Adrenal gland (tissue), 12 donors: ENCODE measurements around the gene PRAF2. TPM values are rescaled to one million over a fixed set of nuclear protein-coding genes. Genes with fewer than 3 reads are reported as not detected.

Experiments used
- DNase-seq, 7 donors: peaks; one replicate each; pipeline ENCODE4 v3.0.0-alpha.2; 2019 to 2020
- H3K27ac ChIP-seq, 5 donors: fragments of 200-600 bp; sonication (generic) in 4 of 5; 1 replicate in 3 of 5; 2 replicates in 2 of 5; pipeline versions ENCODE4 v1.5.1 to v1.8.0; 2016 to 2020; ENCODE audit warnings: mild to moderate bottlenecking in 1 of 5
- H3K27me3 ChIP-seq: fragments of 200-600 bp; 2 replicates; pipeline ENCODE4 v1.8.0; 2021
- H3K36me3 ChIP-seq, 2 donors: fragments of 200-600 bp; replicated peaks in 1 of 2; 1 replicate in 1 of 2; 2 replicates in 1 of 2; pipeline versions ENCODE4 v1.5.1 to v1.8.0; 2018 to 2022
- H3K4me1 ChIP-seq, 2 donors: fragments of 200-600 bp; replicated peaks in 1 of 2; 1 replicate in 1 of 2; 2 replicates in 1 of 2; pipeline versions ENCODE4 v1.5.1 to v1.8.0; 2018 to 2021
- H3K4me3 ChIP-seq, 4 donors: fragments of 200-600 bp; sonication (generic) in 3 of 4; one replicate each; pipeline ENCODE4 v1.5.1; 2016 to 2018
- H3K9me3 ChIP-seq, 3 donors: fragments of 200-600 bp; sonication (generic) in 1 of 3; replicated peaks in 1 of 3; 1 replicate in 2 of 3; 2 replicates in 1 of 3; pipeline versions ENCODE4 v1.5.1 to v1.8.0; 2016 to 2021
- POLR2A ChIP-seq, 2 donors: fragments of 450-650 bp; IDR thresholded peaks; one replicate each; pipeline ENCODE4 v1.6.1; 2017; ENCODE audit warnings: antibody characterized with exemption in 2 of 2, mild to moderate bottlenecking in 2 of 2, moderate library complexity in 1 of 2
- WGBS, 4 donors: extraction: QIAGEN DNeasy Blood & Tissue Kit in 2 of 4; methylation state at CpG; one replicate each; pipeline versions ENCODE4 v1.1.5 to v1.1.7; 2013 to 2017; 5-methylcytosine and 5-hydroxymethylcytosine counted together
- intact Hi-C, 2 donors: fragments of 100-400 bp; cut with DNase I; formaldehyde crosslinking; loops; one replicate each; pipeline versions ENCODE4 v1.14.1 to v1.15.0; 2022 to 2023
- polyA plus RNA-seq, 3 donors: library from polyadenylated mRNA; stranded (reverse); fragments of 200-250 nt in 2 of 3; fragments of 350-450 nt in 1 of 3; fragmentation: Illumina TruSeq in 1 of 3; extraction: RNeasy Lipid Tissue Mini Kit (QIAGEN cat#74804) in 1 of 3; gene quantifications; one replicate each; pipeline ENCODE4 v1.2.3, GENCODE V29; 2013 to 2014
- total RNA-seq, 9 donors: library from RNA; depleted of rRNA in 4 of 9; stranded (reverse); fragments of >200 nt in 4 of 9; fragments of 120-200 nt in 1 of 9; fragmentation: NEBNext Ultra II Directional in 1 of 9; extraction: Animal tissue kit (Norgen Biotek cat#: 25700) in 1 of 9; gene quantifications; one replicate each; pipeline versions ENCODE4 v1.1.0 to v1.2.4, GENCODE V29; 2013 to 2023
- TF ChIP-seq, protein P1 (sequence below), 6 experiments: fragments of 450-650 bp in 4 of 6; fragments of 200-600 bp in 2 of 6; sonication (generic) in 1 of 6; IDR thresholded peaks; 1 replicate in 5 of 6; 2 replicates in 1 of 6; pipeline versions ENCODE4 v1.5.1 to v1.8.0; 2016 to 2021; ENCODE audit warnings: antibody characterized with exemption in 6 of 6, mild to moderate bottlenecking in 2 of 6, moderate library complexity in 1 of 6
- donor health status: healthy with polysubstance abuse.
- donor health status: Bipolar disorder and iron deficiency.
- donor health status: DM: yes; HTN: yes; CAD: no.
- donor health status: DM: no; HTN: no; CAD: no.
- donor health status: DM: no; HTN: no; CAD: no.
- donor health status: DM: yes; HTN: yes; CAD: no.

PRAF2 gene
- total and polyA plus RNA-seq, 12 donors = 9.7 to 100 (median 37.3) TPM

DNA sequence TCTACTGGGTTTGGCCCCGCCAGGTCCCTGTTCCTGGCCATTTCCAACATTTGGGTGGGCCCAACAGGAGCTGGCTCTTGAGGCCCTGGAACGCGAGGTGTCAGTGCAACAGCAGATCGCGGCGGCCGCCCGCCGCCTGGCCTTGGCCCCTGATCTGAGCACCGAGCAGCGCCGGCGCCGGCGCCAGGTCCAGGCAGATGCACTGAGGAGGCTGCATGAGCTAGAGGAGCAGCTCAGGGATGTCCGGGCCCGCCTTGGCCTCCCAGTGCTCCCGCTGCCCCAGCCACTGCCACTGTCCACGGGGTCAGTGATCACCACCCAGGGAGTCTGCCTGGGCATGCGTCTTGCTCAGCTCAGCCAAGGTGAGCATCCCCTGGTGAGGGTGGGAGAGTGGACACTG, 9.5 kb downstream of the PRAF2 start:
- H3K4me1 ChIP-seq = no peaks in the 10 kb centered on the region
- no peak for TF ChIP-seq POLR2A (IDR thresholded peaks at IDR 0.05)
- TF ChIP-seq, protein P1, sequence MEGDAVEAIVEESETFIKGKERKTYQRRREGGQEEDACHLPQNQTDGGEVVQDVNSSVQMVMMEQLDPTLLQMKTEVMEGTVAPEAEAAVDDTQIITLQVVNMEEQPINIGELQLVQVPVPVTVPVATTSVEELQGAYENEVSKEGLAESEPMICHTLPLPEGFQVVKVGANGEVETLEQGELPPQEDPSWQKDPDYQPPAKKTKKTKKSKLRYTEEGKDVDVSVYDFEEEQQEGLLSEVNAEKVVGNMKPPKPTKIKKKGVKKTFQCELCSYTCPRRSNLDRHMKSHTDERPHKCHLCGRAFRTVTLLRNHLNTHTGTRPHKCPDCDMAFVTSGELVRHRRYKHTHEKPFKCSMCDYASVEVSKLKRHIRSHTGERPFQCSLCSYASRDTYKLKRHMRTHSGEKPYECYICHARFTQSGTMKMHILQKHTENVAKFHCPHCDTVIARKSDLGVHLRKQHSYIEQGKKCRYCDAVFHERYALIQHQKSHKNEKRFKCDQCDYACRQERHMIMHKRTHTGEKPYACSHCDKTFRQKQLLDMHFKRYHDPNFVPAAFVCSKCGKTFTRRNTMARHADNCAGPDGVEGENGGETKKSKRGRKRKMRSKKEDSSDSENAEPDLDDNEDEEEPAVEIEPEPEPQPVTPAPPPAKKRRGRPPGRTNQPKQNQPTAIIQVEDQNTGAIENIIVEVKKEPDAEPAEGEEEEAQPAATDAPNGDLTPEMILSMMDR (IDR thresholded peaks at IDR 0.05) = no peak
- H3K27me3 ChIP-seq = no peaks in the 10 kb centered on the region
- H3K9me3 ChIP-seq = no peaks in the 10 kb centered on the region
- WGBS, 4 donors = 79 to 90% (median 84%) methylated on average over 3 to 20 of the region's 20 CpGs; no CpG with 5 or more reads in 1 of the 4 donors
- no peaks in the 10 kb centered on the region for H3K36me3 ChIP-seq
- H3K4me3 ChIP-seq = no peak overlapping the region
- no peak for DNase-seq
- intact Hi-C loops = no loop called here
- no peak overlapping the region for H3K27ac ChIP-seq

DNA sequence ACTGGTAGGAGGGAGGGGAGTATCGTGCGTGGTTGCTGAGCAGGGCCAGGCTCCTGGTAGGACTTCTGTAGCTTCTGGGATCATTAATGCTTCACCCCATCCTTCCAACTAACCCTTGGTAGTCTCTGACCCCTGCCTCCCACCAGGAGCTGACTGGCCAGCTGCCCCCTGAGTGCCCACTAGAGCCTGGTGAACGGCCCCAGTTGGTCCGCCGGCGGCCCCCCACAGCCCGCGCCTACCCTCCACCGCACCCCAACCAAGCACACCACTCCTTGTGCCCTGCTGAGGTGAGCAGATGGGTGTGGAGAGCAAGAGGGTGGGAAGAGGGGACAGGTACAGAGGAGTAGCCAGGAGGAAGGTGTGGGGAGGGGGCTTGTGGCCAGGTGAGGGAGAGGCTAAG, 10.1 kb downstream of the PRAF2 start:
- H3K4me3 ChIP-seq = no peak overlapping the region
- 92 to 100% (median 95%) methylated on average over 3 to 9 of the region's 9 CpGs for WGBS, 4 donors
- intact Hi-C loops = no loop called here
- H3K36me3 ChIP-seq = no peaks in the 10 kb centered on the region
- no peaks in the 10 kb centered on the region for H3K27me3 ChIP-seq
- no peak for DNase-seq
- TF ChIP-seq, protein P1 (IDR thresholded peaks at IDR 0.05) = no peak
- no peak for TF ChIP-seq POLR2A (IDR thresholded peaks at IDR 0.05)
- no peak overlapping the region for H3K27ac ChIP-seq
- H3K4me1 ChIP-seq = no peaks in the 10 kb centered on the region
- H3K9me3 ChIP-seq = no peaks in the 10 kb centered on the region

DNA sequence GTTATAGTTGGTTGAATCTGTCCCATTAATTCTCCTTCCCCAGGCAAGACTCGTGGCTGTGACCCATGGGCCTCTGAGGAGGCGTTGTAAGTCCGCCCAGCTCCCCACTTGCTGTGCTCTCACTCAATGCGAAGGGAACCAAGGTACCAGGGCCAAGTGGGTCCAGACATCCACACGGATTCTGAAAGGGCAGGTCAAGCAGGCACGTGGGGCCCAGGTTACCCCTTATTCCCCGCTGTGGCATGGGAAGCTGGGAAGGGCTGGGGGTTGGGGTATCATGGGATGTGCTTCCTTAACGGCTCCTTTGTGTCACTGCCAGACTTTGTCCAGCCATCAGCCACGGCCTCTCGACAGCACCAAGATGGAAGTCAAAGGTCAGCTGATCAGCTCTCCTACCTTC, 11.9 kb downstream of the PRAF2 start:
- DNase-seq = no peak

DNA sequence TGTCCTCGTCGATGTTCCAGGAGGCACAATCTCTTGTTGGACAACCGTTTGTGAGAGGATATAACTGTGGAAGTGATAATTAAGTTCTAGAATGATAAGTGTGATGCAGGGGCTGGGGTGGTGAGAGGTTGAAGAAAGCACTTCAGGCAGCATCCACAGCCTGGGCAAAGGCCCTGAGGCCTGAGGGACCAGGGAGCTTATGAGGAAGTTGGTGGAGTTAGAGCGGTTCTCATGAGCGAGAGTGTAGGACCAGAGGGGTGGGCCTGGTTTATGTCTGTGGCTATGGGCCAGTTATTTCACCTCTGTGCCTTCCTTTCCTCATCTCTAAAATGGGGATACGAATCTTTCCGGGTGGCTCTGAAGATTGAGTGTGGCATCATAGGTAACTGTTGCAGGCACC, 12.3 kb downstream of the PRAF2 start:
- Histone ChIP-seq H3K27ac (no peak overlapping the region), H3K36me3 (no peaks in the 10 kb centered on the region), H3K4me1 (no peaks in the 10 kb centered on the region), H3K9me3 (no peaks in the 10 kb centered on the region), H3K27me3 (no peaks in the 10 kb centered on the region), H3K4me3 (no peak overlapping the region)
- intact Hi-C loops = no loop called here
- WGBS, 4 donors = 80 to 89% (median 87%) methylated on average over 7 of the region's 7 CpGs
- TF ChIP-seq POLR2A (IDR thresholded peaks at IDR 0.05) = no peak
- TF ChIP-seq, protein P1 (IDR thresholded peaks at IDR 0.05) = no peak
- no peak for DNase-seq

More for the DNA sequence above, 11.9 kb downstream of the PRAF2 start:
- Histone ChIP-seq H3K4me1 (no peaks in the 10 kb centered on the region), H3K27me3 (no peaks in the 10 kb centered on the region), H3K36me3 (no peaks in the 10 kb centered on the region), H3K27ac (no peak overlapping the region), H3K9me3 (no peaks in the 10 kb centered on the region), H3K4me3 (no peak overlapping the region)
- intact Hi-C loops = no loop called here
- WGBS, 4 donors = 78 to 97% (median 89%) methylated on average over 5 to 10 of the region's 10 CpGs
- no peak for TF ChIP-seq POLR2A (IDR thresholded peaks at IDR 0.05)
- TF ChIP-seq, protein P1 (IDR thresholded peaks at IDR 0.05) = no peak
